Adrenal gland (tissue), 12 donors: ENCODE measurements around the gene FAIM2. TPM values are rescaled to one million over a fixed set of nuclear protein-coding genes. Genes with fewer than 3 reads are reported as not detected.
A peak's percentile ranks its signal among the peaks of the same experiment; 100 is the strongest.

Experiments used
- DNase-seq, 7 donors: peaks; one replicate each; pipeline ENCODE4 v3.0.0-alpha.2; 2019 to 2020
- H3K27ac ChIP-seq, 5 donors: fragments of 200-600 bp; sonication (generic) in 4 of 5; 1 replicate in 3 of 5; 2 replicates in 2 of 5; pipeline versions ENCODE4 v1.5.1 to v1.8.0; 2016 to 2020; ENCODE audit warnings: mild to moderate bottlenecking in 1 of 5
- H3K27me3 ChIP-seq: fragments of 200-600 bp; 2 replicates; pipeline ENCODE4 v1.8.0; 2021
- H3K36me3 ChIP-seq, 2 donors: fragments of 200-600 bp; replicated peaks in 1 of 2; 1 replicate in 1 of 2; 2 replicates in 1 of 2; pipeline versions ENCODE4 v1.5.1 to v1.8.0; 2018 to 2022
- H3K4me1 ChIP-seq, 2 donors: fragments of 200-600 bp; replicated peaks in 1 of 2; 1 replicate in 1 of 2; 2 replicates in 1 of 2; pipeline versions ENCODE4 v1.5.1 to v1.8.0; 2018 to 2021
- H3K4me3 ChIP-seq, 4 donors: fragments of 200-600 bp; sonication (generic) in 3 of 4; one replicate each; pipeline ENCODE4 v1.5.1; 2016 to 2018
- H3K9me3 ChIP-seq, 3 donors: fragments of 200-600 bp; sonication (generic) in 1 of 3; replicated peaks in 1 of 3; 1 replicate in 2 of 3; 2 replicates in 1 of 3; pipeline versions ENCODE4 v1.5.1 to v1.8.0; 2016 to 2021
- POLR2A ChIP-seq, 2 donors: fragments of 450-650 bp; IDR thresholded peaks; one replicate each; pipeline ENCODE4 v1.6.1; 2017; ENCODE audit warnings: antibody characterized with exemption in 2 of 2, mild to moderate bottlenecking in 2 of 2, moderate library complexity in 1 of 2
- WGBS, 4 donors: extraction: QIAGEN DNeasy Blood & Tissue Kit in 2 of 4; methylation state at CpG; one replicate each; pipeline versions ENCODE4 v1.1.5 to v1.1.7; 2013 to 2017; 5-methylcytosine and 5-hydroxymethylcytosine counted together
- intact Hi-C, 2 donors: fragments of 100-400 bp; cut with DNase I; formaldehyde crosslinking; loops; one replicate each; pipeline versions ENCODE4 v1.14.1 to v1.15.0; 2022 to 2023
- polyA plus RNA-seq, 3 donors: library from polyadenylated mRNA; stranded (reverse); fragments of 200-250 nt in 2 of 3; fragments of 350-450 nt in 1 of 3; fragmentation: Illumina TruSeq in 1 of 3; extraction: RNeasy Lipid Tissue Mini Kit (QIAGEN cat#74804) in 1 of 3; gene quantifications; one replicate each; pipeline ENCODE4 v1.2.3, GENCODE V29; 2013 to 2014
- total RNA-seq, 9 donors: library from RNA; depleted of rRNA in 4 of 9; stranded (reverse); fragments of >200 nt in 4 of 9; fragments of 120-200 nt in 1 of 9; fragmentation: NEBNext Ultra II Directional in 1 of 9; extraction: Animal tissue kit (Norgen Biotek cat#: 25700) in 1 of 9; gene quantifications; one replicate each; pipeline versions ENCODE4 v1.1.0 to v1.2.4, GENCODE V29; 2013 to 2023
- TF ChIP-seq, protein P1 (sequence below), 6 experiments: fragments of 450-650 bp in 4 of 6; fragments of 200-600 bp in 2 of 6; sonication (generic) in 1 of 6; IDR thresholded peaks; 1 replicate in 5 of 6; 2 replicates in 1 of 6; pipeline versions ENCODE4 v1.5.1 to v1.8.0; 2016 to 2021; ENCODE audit warnings: antibody characterized with exemption in 6 of 6, mild to moderate bottlenecking in 2 of 6, moderate library complexity in 1 of 6
- donor health status: healthy with polysubstance abuse.
- donor health status: Bipolar disorder and iron deficiency.
- donor health status: DM: yes; HTN: yes; CAD: no.
- donor health status: DM: no; HTN: no; CAD: no.
- donor health status: DM: no; HTN: no; CAD: no.
- donor health status: DM: yes; HTN: yes; CAD: no.

FAIM2 gene
- total and polyA plus RNA-seq, 12 donors: 0.35 to 50.8 (median 8.7) TPM

DNA sequence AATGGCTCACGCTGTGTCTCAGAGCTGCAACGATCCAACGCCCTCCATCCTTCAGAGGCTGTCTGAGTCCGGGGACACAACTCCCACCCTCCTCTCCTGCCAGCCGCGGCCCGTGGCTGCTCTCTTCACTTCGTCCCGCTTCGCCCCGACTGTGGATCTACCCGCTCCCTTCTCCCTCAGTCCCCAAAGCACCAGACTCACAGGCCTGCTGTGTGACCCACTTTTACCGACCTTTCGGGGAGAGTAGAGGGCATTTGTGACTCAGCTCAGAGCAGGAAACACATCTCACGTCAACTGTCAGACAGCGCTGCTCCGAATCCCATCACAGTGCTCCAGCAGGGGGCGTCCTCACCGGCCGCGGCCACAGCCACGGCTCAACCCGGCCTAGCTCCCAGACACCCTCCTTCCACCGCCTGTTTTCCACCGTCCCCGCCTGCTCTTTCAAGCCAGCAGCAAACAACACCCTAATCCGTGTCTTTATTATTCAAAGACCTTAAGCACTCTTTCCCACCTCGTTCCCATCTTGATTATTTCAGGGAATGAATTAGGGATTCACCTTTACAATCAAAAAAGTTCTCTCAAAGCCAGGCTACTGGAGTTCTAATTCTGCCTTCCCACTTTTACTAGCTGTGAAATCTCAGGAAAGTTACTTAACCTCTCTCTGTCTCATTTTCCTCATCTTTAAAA is 41.8 kb upstream of the FAIM2 start:
- peak in 1 of 2 donors; percentile 20 for TF ChIP-seq POLR2A (IDR thresholded peaks at IDR 0.05)
- TF ChIP-seq, protein P1, sequence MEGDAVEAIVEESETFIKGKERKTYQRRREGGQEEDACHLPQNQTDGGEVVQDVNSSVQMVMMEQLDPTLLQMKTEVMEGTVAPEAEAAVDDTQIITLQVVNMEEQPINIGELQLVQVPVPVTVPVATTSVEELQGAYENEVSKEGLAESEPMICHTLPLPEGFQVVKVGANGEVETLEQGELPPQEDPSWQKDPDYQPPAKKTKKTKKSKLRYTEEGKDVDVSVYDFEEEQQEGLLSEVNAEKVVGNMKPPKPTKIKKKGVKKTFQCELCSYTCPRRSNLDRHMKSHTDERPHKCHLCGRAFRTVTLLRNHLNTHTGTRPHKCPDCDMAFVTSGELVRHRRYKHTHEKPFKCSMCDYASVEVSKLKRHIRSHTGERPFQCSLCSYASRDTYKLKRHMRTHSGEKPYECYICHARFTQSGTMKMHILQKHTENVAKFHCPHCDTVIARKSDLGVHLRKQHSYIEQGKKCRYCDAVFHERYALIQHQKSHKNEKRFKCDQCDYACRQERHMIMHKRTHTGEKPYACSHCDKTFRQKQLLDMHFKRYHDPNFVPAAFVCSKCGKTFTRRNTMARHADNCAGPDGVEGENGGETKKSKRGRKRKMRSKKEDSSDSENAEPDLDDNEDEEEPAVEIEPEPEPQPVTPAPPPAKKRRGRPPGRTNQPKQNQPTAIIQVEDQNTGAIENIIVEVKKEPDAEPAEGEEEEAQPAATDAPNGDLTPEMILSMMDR (IDR thresholded peaks at IDR 0.05): peak; percentile 72 to 88 (median 82)
- Histone ChIP-seq H3K27me3 (no peaks in the 10 kb centered on the region), H3K9me3 (no peaks in the 10 kb centered on the region), H3K27ac (peak overlapping the region in 3 of 5 donors; percentile 3 to 81 (median 72)), H3K36me3 (no peaks in the 10 kb centered on the region), H3K4me1 (peaks cover 0 to 29% of the 10 kb centered on the region in 2 donors), H3K4me3 (peak overlapping the region in 1 of 4 donors; percentile 30)
- intact Hi-C loops: no loop called here
- WGBS, 4 donors: 4 to 11% (median 7%) methylated on average over 25 to 28 of the region's 28 CpGs
- DNase-seq: peak; percentile 86 to 95 (median 89)

DNA sequence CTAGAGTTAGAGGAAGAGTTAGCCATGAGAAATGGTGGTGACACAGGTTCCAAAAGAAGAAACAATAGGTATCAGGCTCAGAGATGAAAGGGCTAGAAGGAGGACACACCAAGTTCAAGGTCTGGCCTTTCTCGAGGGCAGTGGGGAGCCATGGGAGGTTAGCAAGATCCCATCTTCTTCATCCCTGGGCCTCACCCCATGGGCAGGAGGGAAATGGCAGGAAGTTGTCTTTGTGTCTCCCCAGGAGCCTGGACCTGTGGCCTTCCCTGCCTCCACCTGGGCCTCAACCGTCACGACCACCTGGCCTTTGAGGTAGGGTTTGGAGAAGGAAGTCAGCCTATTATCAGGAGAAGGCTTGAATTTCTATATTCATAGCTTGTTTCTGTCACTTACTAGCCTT is 41.0 kb upstream of the FAIM2 start:
- no peak for TF ChIP-seq POLR2A (IDR thresholded peaks at IDR 0.05)
- TF ChIP-seq, protein P1 (IDR thresholded peaks at IDR 0.05): no peak
- intact Hi-C loops: no loop called here
- peak overlapping the region in 2 of 5 donors; percentile 3 to 81 for H3K27ac ChIP-seq
- WGBS, 4 donors: 76 to 85% (median 81%) methylated on average over 3 of the region's 3 CpGs
- no peaks in the 10 kb centered on the region for H3K9me3 ChIP-seq
- peaks cover 0 to 20% of the 10 kb centered on the region in 2 donors for H3K4me1 ChIP-seq
- no peak overlapping the region for H3K4me3 ChIP-seq
- no peaks in the 10 kb centered on the region for H3K27me3 ChIP-seq
- H3K36me3 ChIP-seq: no peaks in the 10 kb centered on the region
- no peak for DNase-seq

DNA sequence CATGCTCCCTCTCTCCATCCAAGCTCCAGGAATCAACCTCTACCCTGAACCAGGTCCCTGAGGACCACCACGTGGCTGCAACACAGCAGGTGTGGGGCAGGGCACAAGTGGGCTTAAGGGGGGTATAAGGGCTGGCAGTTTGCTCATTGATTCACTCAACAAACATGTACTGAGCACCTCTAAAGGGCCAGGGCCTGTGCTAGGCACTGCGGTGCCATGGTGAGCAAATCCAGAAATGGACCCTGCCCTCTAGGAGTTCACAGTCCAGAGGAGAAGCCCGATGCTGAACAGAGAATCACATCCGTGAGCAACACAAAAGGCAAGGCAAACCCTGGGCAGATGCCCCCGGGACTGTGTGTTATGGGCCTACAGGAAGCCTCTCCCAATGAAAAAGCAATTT is 40.3 kb upstream of the FAIM2 start:
- intact Hi-C loops: no loop called here
- no peaks in the 10 kb centered on the region for H3K27me3 ChIP-seq
- TF ChIP-seq, protein P1 (IDR thresholded peaks at IDR 0.05): no peak
- no peak for TF ChIP-seq POLR2A (IDR thresholded peaks at IDR 0.05)
- H3K4me3 ChIP-seq: no peak overlapping the region
- H3K9me3 ChIP-seq: no peaks in the 10 kb centered on the region
- 90 to 94% (median 92%) methylated on average over 3 to 5 of the region's 5 CpGs for WGBS, 4 donors
- no peak overlapping the region for H3K27ac ChIP-seq
- no peak for DNase-seq
- H3K4me1 ChIP-seq: peaks cover 0 to 15% of the 10 kb centered on the region in 2 donors
- no peaks in the 10 kb centered on the region for H3K36me3 ChIP-seq

DNA sequence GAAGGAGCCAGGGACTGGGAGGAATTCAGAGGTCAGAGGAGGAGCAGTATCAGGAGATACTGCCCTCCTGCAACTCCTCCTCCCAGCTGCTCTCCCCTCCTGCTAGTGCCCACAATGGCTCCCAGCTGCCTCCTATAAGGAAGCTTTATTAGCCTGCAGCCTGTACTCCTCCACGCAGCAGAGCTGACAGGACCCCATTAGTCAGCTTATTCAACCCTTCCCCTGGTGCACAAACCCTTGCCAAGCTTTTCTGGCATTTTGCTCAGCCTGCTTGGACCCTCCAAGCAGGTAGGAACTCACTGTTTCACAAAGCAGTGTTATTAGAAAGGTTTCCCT is 39.9 kb upstream of the FAIM2 start:
- peaks cover 0 to 15% of the 10 kb centered on the region in 2 donors for H3K4me1 ChIP-seq
- DNase-seq: no peak
- WGBS, 4 donors: 77 to 100% (median 94%) methylated on average over 1 of the region's 1 CpG
- intact Hi-C loops: no loop called here
- H3K36me3 ChIP-seq: no peaks in the 10 kb centered on the region
- TF ChIP-seq, protein P1 (IDR thresholded peaks at IDR 0.05): no peak
- no peak for TF ChIP-seq POLR2A (IDR thresholded peaks at IDR 0.05)
- H3K4me3 ChIP-seq: no peak overlapping the region
- H3K27me3 ChIP-seq: no peaks in the 10 kb centered on the region
- H3K9me3 ChIP-seq: no peaks in the 10 kb centered on the region
- H3K27ac ChIP-seq: no peak overlapping the region
